HG02981 (cell line): ENCODE results near the gene PRICKLE2.

ENCODE experiments used
- ATAC-seq: cut with Tn5 transposase; IDR thresholded peaks from one replicate; pipeline ENCODE4 v1.9.1; 2021; ENCODE audit warnings: mild to moderate bottlenecking, moderate library complexity; ENCODE audit not compliant: unreplicated experiment

The PRICKLE2 gene

DNA sequence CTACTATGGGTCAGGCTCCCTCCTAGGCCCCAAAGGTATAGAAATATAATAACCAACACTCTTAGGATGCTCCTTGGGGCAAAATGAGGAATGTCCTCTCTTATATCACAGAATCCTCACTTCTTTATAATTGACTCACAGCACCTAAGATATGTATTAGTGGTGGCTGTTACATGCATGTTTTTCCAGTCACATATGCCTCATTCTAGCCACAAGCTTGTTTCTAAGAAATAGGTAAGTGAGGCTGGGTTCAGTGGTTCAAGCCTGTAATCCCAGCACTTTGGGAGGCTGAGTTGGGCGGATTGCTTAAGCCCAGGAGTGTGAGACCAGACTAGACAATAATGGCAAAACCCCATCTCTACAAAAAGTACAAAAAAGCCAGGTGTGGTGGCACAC lies 144.0 kb downstream of the PRICKLE2 start:
- ATAC-seq = no peak

DNA sequence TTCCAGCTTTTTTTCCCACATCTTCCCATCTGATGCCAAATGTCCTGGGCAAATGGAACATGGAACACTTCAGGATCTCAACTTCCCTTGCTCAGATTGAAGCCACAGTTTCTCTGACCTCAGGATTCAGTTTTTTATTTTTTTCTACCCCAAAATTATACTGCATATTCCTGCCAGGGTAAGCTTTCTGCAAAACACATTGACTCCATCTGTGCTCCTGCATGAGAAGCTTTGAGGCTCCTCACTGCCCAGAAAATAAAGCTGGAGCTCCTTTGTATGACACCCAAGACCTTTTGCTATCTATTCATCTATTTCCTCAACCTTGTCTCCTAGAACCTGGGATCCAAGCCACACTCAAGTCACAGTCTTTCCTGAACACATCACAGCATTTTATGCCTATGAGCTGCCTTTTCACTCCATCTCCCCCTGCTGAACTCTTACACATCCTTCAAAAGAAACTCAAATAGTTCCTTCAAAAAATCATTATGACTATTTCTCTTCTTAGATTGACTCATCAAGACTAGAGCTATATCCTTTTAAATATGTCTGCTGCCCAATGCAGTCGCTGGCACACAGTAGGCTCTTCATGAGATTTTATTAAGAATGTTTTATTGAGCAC lies 144.5 kb downstream of the PRICKLE2 start:
- ATAC-seq = no peak

DNA sequence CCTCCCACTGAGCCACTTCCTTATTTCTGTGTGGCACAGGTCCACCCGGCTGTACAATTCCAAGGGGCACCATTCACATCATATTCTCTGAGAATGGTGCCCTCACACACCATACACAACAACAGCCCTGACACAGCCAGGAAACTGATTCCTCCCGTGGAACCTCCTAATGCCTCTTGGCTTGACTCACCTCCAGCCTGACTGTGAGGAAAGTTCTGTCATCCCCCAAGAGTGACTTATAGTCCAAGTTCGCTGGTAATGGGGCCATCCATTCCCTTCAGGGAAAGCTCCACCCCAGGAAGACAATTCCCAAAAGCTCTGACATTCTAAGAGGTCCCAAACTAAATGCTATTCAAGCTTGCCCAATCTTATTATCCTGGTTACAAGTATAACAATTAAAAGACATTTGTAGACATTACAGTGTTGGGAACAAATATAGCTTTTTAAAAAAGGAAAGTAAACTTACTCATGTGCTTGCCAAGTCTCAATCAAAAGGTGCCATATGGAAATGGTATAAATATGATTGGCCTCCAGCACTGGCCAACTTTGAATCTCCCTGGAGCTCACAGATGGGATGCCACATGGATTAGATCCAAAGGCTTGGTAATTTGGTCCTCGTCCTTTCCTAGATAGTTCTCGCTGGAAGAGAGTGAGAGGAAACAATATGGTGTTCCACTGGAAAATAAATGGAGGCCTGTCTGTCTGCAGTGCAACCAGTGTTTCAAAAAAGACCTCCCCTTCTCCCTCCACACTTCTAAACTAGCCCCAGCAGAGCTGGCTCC lies 145.7 kb downstream of the PRICKLE2 start:
- ATAC-seq = no peak

DNA sequence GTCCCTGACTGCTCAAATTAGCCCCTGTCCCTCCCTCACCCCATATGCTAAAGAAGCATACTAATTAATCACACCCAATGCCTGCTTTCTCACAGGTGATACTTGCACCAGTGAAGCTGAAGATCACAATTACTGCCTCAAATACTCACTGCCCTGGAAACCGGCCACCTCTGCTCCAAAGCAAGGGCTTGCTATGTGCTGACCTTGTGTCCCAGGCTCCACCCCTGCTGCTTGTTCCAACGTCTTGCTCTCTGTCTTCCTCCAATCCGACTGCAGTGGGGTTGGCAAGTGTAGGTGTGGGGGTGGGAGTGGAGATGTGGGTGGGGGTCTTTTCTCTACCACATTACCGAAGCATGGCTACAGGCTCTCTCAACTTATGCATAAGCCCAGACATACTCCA lies 146.3 kb downstream of the PRICKLE2 start:
- no peak for ATAC-seq

DNA sequence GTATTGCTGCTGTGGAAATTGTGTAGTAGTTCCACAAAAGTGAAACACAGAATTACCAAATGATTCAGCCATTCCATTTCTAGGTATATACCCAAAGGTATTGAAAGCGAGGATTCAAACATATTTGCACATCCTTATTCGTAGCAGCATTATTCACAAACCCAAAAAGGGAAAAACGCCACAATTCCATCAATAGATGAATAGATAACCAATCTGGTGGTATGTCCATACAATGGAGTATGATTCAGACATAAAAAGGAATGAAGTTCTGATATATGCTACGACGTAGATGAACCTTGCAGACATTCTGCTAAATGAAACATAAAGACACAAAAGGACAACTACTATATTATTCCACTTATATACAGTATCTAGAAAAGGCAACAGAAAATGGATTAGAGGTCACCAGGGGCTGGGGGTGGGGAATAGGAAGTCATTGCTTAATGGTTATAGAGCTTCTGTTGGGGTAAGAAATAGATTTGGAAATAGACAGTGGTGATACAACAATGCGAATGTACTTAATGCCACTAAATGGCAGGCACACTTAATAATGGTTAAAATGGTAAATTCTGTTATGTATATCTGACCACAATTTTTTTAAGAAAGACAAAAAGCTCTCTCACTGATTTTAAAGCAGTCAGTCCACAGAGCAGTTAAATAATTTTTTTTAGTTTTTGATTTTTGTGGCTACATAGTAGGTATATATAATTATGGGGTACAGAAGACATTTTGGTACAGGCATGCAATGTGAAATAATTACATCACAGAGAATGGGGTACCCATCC lies 150.2 kb downstream of the PRICKLE2 start:
- no peak for ATAC-seq

DNA sequence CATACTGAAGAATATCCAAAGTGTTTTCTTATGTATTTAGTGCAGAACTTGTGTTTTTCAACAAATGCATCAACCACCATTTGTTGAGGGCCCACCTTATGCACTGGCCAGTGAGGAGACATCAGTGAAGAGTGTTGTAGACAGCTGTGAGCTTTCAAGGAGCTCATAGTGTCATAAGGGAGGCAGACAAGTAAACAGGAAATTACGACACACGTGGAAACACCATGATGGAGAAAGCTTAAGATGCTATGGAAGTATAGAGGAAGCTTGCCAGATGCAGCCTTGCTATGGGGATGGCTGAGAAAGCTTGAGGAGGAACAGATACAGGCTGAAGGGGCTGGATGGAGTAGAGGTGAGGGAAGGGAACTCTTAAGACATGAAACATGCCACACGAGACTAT lies 151.2 kb downstream of the PRICKLE2 start:
- ATAC-seq = no peak

DNA sequence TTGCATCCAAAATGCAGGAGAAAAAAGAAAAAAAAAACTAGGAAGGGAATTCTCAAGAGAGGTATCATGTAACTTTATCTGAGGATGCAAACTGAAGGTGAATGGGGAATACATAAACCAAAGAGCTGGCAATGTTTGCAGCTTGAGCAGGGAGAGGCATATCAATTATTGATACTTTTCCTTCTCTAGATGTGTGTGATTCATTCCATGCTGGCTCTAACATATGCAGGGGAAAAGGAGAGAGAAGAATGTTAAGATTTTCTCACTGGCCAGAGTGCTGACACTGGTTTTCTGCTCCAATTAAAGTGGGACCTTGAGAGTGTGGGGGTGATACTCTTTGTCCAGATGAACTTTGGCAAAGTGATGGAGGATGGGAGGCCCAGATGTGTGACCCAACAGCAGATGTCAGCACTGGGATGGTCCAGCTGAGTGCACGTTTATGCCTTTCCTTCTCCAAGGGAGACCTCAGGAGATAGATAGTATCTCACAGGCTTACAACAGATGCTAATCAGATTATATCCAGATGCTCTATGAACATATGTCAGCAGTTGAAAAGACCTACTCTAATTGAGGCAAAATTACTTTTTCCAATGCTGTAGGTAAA lies 152.0 kb downstream of the PRICKLE2 start:
- ATAC-seq = no peak

DNA sequence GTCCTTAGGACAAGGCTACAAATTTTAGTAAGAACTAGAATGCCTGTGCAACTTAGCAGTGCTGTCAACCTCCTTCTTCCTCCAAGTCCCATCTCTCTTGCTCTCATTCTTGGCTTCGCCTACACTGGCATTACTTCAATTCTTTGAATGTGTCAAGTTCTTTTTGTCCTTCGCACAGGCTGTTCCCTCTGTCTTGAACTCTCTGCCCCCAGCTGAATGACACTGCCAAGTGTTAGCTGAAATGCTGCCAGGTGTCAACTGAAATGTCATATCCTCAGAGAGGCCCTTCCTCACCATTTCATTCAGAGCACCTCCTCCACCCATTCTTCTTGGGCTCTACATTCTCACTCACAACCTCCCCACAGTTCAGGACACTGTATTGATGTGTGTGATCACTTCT lies 153.1 kb downstream of the PRICKLE2 start:
- ATAC-seq = no peak

DNA sequence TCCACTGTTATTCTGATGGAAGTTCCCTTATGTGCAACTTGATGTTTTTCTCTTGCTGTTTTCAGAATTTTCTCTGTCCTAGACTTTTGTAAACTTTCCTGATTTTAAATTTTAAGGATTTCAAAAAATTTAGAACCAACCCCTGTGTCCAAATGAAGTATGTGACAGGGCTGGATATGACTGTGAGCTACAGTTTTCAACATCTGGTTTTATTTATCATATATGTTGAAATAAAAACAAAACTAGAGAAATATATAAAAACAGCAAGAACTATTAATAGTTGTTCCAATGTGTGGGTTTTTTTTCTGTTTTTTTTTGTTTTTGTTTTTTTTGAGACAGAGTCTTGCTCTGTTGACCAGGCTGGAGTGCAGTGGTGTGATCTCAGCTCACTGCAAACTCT lies 154.6 kb downstream of the PRICKLE2 start:
- ATAC-seq = no peak

DNA sequence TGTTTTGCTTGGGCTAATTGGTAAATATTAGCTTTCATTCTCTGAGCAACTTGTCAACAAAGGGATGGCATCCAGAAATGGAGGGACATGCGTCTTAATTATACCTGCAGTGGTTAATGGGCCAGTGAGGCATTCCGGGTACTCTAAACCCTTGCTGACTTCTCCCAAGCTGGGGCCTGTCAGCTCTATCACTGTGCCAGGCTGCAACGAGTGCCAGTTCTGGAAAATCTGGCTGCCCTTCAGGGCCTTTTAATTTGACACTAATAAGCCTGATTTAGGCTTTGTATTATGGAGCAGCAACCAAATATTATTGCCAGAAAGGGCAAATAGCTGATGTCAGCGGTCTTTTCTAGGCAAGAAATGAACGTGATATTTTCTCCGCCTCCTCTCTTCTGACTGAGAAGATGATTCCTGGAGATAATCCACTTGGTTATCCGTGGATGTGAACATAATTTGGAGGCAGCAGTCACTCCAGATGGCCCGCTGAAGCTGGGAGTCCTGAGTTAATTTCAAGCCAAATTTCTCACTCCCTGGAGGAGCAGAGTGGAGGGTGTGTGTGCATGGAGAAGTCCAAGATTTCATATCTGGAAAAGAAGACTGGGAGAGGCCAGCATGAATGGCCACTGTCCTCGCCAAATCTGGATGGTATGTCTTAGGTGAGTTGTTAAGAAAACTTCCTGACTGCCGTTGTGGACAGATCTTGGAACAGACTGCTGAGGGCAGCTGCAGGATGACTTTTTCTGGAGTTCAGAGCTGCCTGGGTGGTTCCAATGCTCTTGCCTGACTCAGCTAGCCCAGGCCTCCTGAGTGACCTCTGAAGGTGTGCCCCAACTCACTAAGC lies 157.5 kb downstream of the PRICKLE2 start:
- no peak for ATAC-seq

DNA sequence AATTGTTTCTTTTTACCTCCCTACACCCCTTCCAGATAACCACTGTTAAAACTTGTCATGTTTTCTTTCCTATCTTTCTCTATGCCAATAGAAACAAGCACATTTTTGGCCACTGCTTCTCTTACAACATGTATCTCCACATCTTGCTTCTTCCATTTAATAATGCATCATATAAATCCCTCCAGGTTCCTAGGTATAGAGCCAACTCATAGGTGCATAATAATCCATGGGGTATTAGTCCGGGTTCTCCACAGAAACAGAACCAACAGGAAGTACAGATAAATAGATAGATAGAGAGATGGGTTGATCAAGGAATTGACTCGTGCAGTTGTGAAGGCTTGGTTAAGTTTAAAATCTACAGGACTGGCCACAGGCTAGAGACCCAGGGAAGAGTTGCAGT lies 160.5 kb downstream of the PRICKLE2 start:
- ATAC-seq = no peak

DNA sequence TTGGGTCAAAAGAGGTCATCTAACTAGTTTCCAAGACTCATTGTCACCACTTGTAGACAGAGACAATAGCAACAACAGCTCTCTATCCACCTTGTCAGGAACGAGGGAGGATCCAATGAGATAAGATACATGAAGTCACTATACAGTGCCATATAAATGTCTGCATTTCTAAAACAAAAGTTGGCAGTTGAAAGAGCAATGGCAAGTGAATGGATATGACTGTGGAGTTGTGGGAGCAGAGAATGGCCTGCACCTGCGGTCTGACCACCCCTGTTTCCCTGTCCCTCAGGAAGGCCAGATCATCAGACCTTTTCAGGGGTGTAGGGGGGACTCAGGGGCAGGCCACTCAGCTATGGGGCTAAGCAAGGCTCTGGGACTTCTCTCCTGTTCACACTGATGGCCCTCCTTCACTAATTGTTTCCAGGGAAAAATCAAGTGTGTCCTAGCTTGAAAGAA lies 161.3 kb downstream of the PRICKLE2 start:
- ATAC-seq = no peak

DNA sequence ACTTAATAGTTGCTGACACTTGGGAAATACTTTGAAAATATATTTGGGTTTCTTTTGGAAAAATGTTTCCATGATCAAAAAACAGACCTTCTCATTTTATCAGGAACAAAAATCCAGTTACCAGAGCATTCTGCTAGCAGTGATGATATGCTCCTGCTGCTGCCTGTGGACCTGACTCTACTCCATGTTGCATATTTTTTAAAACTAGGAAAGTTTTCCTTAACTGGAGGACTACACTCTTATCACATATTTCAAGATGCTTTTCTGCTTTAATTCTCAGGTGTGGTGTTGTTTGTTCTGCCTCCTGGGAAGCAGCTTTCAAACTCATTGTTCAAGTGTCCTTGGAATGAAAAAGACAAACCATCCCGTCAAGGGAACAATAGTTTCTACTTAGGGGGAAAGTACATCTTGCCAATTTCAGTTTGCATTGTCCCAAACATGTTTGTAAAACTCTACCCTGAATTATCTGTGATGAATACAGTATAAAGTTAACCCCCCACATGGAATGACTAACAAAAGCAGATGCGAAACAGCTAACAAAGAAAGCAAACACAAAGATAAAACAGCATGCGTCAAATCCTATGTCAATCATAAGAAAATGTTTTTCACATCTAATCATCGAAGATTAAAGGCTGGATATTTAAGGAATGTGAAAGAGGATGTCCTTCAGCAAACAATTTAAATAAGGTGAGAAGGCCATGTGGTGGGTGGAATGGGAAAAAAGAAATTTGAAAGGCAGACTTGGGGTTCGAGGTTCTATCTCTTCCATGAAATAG lies 161.9 kb downstream of the PRICKLE2 start:
- ATAC-seq = no peak

DNA sequence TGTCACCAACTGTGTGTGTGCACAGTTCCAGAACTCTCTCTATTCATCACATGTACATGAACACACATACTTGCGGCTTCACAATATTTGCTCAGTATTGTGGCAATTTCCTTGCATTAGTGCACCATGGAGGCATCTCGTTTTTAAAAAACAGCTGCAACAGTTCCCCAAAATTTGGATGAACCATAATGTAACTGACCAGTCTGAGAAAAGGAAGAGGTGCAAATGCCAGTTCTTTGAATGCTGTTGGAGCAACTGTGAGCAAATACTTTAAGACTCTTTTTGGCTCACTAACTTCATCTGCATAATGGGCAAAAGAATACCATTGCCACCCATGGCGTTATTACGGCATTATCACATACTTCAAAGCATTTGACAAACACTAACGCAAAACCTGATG lies 163.6 kb downstream of the PRICKLE2 start:
- no peak for ATAC-seq

DNA sequence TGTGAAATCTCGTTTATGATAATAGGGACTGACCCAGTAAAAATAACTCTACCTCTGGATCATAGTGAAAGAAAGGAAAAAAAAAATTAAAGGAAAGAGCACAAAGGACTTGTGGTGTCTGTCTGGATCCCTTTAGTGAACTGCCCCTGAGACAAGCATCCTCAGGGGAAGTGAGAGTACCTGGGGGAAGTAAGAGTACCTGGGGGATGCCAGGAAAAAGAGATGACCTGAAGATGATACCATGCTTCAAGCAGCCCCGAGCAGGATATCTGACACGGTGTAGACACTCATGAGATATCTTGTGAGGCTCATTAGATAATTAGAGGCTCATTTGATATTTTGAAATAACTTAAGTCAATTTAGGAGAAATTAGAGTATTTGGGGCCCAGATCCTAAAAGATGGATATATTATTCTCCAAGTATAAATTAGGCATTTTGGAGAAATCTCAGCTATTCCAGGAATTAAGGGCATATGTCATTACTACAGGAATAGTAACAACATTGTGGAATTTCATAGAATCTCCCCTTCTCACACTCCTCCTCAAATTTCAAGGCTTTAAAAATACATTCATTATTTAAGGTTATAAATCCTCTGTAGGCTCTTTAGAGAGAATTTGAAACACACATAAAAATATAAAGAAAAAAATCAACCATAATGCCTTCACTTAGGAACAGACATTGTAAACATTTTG lies 165.6 kb downstream of the PRICKLE2 start:
- ATAC-seq = no peak

DNA sequence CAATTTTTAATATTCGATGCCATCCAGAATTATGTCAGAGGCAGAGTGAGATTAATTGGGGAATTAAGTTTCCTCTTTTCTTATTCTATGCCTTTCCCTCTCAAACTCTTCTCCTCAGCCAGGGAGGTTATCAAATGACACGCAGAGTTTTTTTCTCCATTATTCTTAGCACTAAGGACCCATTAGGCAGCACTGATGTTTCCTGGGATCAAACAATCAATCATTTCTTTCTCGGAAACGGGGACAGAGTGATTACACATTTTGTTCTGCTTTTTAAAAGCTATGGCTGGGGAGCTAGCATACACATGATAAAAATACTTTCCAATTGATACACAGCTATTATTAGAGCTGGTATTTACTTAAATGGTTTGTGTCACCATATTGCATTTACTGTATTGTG lies 166.7 kb downstream of the PRICKLE2 start:
- ATAC-seq = no peak

DNA sequence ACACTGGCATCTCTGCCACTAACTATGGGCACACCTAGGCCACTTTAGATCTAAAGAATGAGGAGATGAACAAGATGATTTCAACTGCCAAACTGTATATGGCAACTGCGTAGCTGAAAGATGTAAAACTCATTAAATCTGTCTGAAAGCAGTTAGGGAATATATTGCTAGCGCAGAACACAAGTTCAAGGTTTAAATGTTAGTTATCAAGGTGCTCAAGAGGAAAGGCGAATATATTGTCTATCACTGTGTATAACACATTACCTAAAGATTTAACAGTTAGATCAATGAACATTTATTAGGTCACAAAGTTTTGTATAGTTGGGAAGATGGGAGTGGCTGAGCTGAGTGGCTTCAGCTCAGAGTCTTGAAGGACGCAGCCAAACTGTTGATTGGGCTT lies 168.0 kb downstream of the PRICKLE2 start:
- ATAC-seq = no peak

DNA sequence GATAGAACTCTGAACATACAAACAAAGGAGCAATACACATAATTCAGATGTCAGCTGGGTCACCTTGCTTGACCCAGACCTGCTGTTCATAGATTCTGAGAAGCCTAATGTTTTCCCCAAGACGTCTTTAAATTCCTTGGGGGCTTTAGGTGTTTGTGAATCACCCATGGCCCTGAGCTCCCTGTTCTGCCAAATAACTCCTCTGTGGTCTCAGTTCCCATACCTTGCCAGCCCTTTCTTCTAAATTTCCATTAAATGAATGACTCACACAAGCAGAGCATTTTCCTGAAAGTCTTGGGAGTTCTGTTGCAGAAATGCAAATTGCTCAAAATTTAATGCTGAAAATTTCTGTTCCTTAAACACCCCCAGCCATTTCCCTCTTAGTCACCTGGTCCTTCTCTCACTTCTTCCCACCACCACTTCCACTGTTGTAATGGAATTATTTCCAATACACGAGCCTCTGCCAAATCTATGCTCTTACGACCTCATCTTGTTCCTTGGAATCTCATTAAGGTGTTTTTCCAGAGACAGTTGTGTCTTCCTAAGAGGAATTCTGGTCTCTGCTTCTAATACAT lies 168.6 kb downstream of the PRICKLE2 start:
- ATAC-seq = no peak

DNA sequence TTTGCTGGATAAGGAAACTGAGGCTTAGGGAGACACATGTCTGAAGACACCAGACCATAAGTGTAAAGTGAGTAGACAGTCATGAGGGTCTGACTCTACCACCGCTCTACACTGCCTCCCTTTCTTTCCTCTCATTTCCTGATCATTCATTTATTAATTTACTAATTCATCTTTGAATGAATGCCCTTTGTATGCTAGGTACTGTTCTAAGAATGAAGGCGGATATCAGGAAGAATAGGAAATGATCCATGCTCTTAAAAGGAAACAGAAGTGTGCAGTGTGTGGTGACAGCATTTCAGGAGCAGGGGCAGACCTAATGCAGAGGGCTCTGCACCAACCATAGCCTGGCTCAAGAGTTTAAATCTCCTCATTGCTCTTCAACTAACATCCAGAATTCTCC lies 170.2 kb downstream of the PRICKLE2 start:
- no peak for ATAC-seq
